Measurements from ENCODE around the gene TMEM170A. TPM values are rescaled to one million over a fixed set of nuclear protein-coding genes. Genes with fewer than 3 reads are reported as not detected.
"Not testable (repeated sequence)": the region's sequence is repeated elsewhere in the genome, so short reads cannot be mapped to it uniquely, and the experiment has no call there.

Gene TMEM170A
- total and polyA plus RNA-seq, 2 donors (not counting 1 experiment from before 2014, with no cell fraction given), result 21.8 to 37.9 TPM

DNA sequence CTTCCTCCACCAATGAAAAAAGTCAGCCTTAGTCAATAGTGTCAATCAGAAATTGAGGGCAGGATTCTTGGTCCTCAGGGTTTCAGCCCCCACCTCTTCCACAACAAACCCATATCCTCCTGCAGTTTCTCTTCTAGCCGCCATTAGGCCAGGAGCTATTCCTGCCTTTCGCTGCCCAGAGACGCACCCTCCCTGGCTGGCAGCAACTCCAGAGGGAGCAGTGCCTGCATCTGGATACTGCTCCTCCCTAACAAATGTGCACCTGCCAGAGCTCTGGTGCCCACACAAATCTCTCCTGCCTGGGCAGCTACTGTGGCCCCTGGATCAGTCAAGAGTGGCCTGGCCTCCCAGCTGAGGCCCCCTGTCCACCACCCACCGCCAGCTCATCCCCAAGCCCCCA lies 8.0 kb downstream of the TMEM170A start:
- H3K27ac ChIP-seq (ENCODE audit: low read length in 2 of 2); H3K27me3 Mint-ChIP-seq; H3K27ac Mint-ChIP-seq; H3K4me1 ChIP-seq (ENCODE audit: control insufficient read depth in 2 of 2, insufficient read depth in 2 of 2, low read length in 2 of 2); intact Hi-C loops (cut with micrococcal nuclease); H3K36me3 ChIP-seq (replicated peaks in 1 of 2; ENCODE audit: control extremely low read depth in 1 of 2, control insufficient read depth in 1 of 2, extremely low read depth in 1 of 2, insufficient read depth in 2 of 2, low read length in 1 of 2); H3K9ac ChIP-seq (ENCODE audit: low read length); H3K4me3 Mint-ChIP-seq; DNase-seq; H3K27me3 ChIP-seq (replicated peaks in 1 of 4; ENCODE audit: control extremely low read depth in 1 of 4, control insufficient read depth in 3 of 4, insufficient read depth in 4 of 4, low read length in 3 of 4); H2AFZ ChIP-seq (ENCODE audit: insufficient read depth, low read depth, low read length, poor library complexity, severe bottlenecking); ATAC-seq (ENCODE audit: low read depth); POLR2A ChIA-PET; H3K4me3 ChIP-seq (ENCODE audit: control extremely low read depth in 1 of 5, extremely low read depth in 1 of 5, insufficient read depth in 1 of 5, low read depth in 2 of 5, low read length in 4 of 5); H3K9me3 Mint-ChIP-seq (ENCODE audit: insufficient read depth); H3K4me2 ChIP-seq (replicated peaks; ENCODE audit: low read depth, low read length, poor library complexity, severe bottlenecking); H3K9me3 ChIP-seq (ENCODE audit: control extremely low read depth in 1 of 3, control insufficient read depth in 2 of 3, insufficient read depth in 1 of 3, low read length in 2 of 3): not testable (repeated sequence)
- CTCF ChIA-PET, result interaction anchor here (0.6 to 1.7 kb wide), 4 partner anchors 9 to 23 kb away, joined by 3 to 4 read pairs (median 3); partner anchors contain the start of gene TMEM170A
- peaks cover 77% of the 10 kb centered on the region for H4K20me1 ChIP-seq (ENCODE audit: control insufficient read depth, insufficient read depth, low read length, poor library complexity, severe bottlenecking)
- peaks cover 90% of the 10 kb centered on the region for H3K79me2 ChIP-seq (ENCODE audit: control insufficient read depth, insufficient read depth, low read length)
- whole genome bisulfite sequencing (ENCODE audit: insufficient coverage), result 98% methylated on average over 4 of the region's 4 CpGs
- H3K4me1 Mint-ChIP-seq, result peaks cover 44% of the 10 kb centered on the region

DNA sequence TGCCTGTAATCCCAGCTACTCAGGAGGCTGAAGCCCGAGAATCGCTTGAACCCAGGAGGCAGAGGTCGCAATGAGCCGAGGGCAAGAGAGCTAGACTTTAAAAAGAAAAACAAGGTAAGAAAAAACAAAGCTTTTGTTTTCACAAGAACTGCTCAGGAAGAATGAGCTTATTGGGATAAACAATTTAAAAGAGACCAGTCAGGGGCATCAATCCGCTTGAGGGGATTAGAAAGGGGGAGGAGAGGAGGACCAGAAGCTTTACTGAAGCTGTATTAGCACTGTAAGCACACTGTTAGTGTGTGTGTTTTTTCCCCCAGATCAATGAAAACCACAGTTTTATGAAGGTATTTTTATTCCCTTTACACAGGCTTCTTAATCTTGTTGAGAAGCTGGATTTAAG lies 8.8 kb downstream of the TMEM170A start:
- Mint-ChIP-seq H3K4me1 (peaks cover 40% of the 10 kb centered on the region), H3K27ac (no peak overlapping the region), H3K4me3 (no peak overlapping the region), H3K9me3 (ENCODE audit: insufficient read depth) (no peaks in the 10 kb centered on the region), H3K27me3 (no peaks in the 10 kb centered on the region)
- Histone ChIP-seq H4K20me1 (ENCODE audit: control insufficient read depth, insufficient read depth, low read length, poor library complexity, severe bottlenecking) (peaks cover 75% of the 10 kb centered on the region), H3K79me2 (ENCODE audit: control insufficient read depth, insufficient read depth, low read length) (peaks cover 82% of the 10 kb centered on the region), H3K4me3 (ENCODE audit: control extremely low read depth in 1 of 5, extremely low read depth in 1 of 5, insufficient read depth in 1 of 5, low read depth in 2 of 5, low read length in 4 of 5) (no peak overlapping the region), H2AFZ (ENCODE audit: insufficient read depth, low read depth, low read length, poor library complexity, severe bottlenecking) (no peak overlapping the region), H3K9ac (ENCODE audit: low read length) (no peak overlapping the region), H3K4me1 (ENCODE audit: control insufficient read depth in 2 of 2, insufficient read depth in 2 of 2, low read length in 2 of 2) (no peaks in the 10 kb centered on the region), H3K4me2 (replicated peaks; ENCODE audit: low read depth, low read length, poor library complexity, severe bottlenecking) (no peak overlapping the region), H3K27me3 (replicated peaks in 1 of 4; ENCODE audit: control extremely low read depth in 1 of 4, control insufficient read depth in 3 of 4, insufficient read depth in 4 of 4, low read length in 3 of 4) (no peaks in the 10 kb centered on the region), H3K36me3 (replicated peaks in 1 of 2; ENCODE audit: control extremely low read depth in 1 of 2, control insufficient read depth in 1 of 2, extremely low read depth in 1 of 2, insufficient read depth in 2 of 2, low read length in 1 of 2) (peaks cover 0 to 11% of the 10 kb centered on the region in 2 experiments), H3K27ac (ENCODE audit: low read length in 2 of 2) (no peak overlapping the region), H3K9me3 (ENCODE audit: control extremely low read depth in 1 of 3, control insufficient read depth in 2 of 3, insufficient read depth in 1 of 3, low read length in 2 of 3) (no peaks in the 10 kb centered on the region)
- POLR2A ChIA-PET, result no interaction called here
- 96% methylated on average over 5 of the region's 5 CpGs for WGBS (ENCODE audit: insufficient coverage)
- ATAC-seq (ENCODE audit: low read depth), result no peak
- intact Hi-C loops (cut with micrococcal nuclease), result no loop called here
- TF ChIP-seq EZH2 (IDR thresholded peaks at IDR 0.05; ENCODE audit: borderline replicate concordance, insufficient read depth, low read depth, low read length, poor library complexity, severe bottlenecking), result no peak
- TF ChIP-seq, protein P1, sequence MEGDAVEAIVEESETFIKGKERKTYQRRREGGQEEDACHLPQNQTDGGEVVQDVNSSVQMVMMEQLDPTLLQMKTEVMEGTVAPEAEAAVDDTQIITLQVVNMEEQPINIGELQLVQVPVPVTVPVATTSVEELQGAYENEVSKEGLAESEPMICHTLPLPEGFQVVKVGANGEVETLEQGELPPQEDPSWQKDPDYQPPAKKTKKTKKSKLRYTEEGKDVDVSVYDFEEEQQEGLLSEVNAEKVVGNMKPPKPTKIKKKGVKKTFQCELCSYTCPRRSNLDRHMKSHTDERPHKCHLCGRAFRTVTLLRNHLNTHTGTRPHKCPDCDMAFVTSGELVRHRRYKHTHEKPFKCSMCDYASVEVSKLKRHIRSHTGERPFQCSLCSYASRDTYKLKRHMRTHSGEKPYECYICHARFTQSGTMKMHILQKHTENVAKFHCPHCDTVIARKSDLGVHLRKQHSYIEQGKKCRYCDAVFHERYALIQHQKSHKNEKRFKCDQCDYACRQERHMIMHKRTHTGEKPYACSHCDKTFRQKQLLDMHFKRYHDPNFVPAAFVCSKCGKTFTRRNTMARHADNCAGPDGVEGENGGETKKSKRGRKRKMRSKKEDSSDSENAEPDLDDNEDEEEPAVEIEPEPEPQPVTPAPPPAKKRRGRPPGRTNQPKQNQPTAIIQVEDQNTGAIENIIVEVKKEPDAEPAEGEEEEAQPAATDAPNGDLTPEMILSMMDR (IDR thresholded peaks at IDR 0.05), result no peak
- no peak for DNase-seq
- CTCF ChIA-PET, result interaction anchor here (0.7 to 1.7 kb wide), 5 partner anchors 9 to 94 kb away, joined by 3 to 4 read pairs (median 3); partner anchors contain the start of gene TMEM170A

Data from B cell (primary cell).